ENCODE data around the gene GSG1L. TPM values are rescaled to one million over a fixed set of nuclear protein-coding genes. Genes with fewer than 3 reads are reported as not detected.
A peak's percentile ranks its signal among the peaks of the same experiment; 100 is the strongest.

The GSG1L gene
- total and polyA plus RNA-seq, 9 donors: 1.5 to 4.3 (median 2.9) TPM

DNA sequence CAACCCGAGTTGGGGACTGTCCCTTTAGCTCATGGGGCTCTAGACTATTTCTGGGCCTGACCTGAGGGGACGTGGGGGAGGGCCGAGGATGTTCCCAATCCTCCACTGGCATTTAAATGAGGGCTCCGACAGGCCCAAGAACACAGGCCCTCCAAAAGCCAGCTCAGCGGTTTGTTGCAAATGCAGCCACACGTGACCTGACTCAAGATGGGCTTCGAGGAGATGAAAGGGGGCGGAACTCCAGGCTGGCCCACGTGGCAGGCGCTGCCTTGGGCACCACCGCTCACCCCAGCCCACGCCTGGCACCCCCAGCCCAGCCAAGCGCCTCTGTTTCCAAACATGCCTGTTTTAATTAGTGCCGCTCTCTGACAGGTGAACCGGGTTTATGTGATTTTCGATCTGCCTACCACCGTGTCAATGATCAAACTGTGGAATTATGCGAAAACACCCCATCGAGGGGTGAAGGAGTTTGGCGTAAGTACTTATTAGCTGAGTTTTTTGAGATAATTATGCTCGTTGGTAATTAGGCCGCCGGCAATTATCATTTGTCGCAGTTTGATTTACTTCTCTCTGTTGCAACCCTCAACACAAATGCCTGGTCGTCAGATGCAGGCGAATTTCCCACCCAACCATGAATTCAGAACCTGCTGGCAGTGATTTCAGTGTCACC is 286.8 kb downstream of the GSG1L start:
- Histone ChIP-seq H3K27me3 (ENCODE audit: control insufficient read depth, insufficient read depth, low read length) (no peaks in the 10 kb centered on the region), H3K9me3 (replicated peaks; ENCODE audit: control insufficient read depth, low read depth, low read length) (no peaks in the 10 kb centered on the region), H3K4me3 (ENCODE audit: low read length) (no peak overlapping the region), H3K4me1 (ENCODE audit: control insufficient read depth, insufficient read depth, low read length) (no peaks in the 10 kb centered on the region), H3K36me3 (ENCODE audit: control insufficient read depth, insufficient read depth, low read length) (peaks cover 21% of the 10 kb centered on the region), H3K27ac (ENCODE audit: low read length) (no peak overlapping the region)
- WGBS (ENCODE audit: insufficient coverage): 81% methylated on average over 18 of the region's 26 CpGs
- DNase-seq: no peak

DNA sequence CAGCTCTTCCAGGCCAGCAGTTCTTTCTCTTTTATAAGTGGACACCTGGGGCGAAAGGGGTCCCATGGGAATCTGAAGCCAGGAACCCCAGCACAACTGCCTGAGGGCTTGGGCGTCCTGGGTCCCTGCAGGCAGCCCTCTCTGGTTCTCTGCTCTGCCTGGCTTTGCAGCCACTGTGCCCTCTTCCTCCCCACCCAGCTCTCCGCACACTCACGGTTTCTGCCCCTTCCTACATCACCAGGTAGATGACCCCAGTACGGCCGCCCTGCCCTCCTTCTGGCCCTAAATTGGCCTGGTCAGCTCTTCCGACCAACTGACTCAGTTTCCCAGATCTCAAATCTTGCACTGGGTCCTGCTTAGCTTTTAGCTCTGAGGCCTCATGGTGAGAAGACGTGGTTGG is 288.3 kb downstream of the GSG1L start:
- WGBS (ENCODE audit: insufficient coverage): 96% methylated on average over 8 of the region's 8 CpGs
- peaks cover 5% of the 10 kb centered on the region for H3K4me1 ChIP-seq (ENCODE audit: control insufficient read depth, insufficient read depth, low read length)
- H3K36me3 ChIP-seq (ENCODE audit: control insufficient read depth, insufficient read depth, low read length): peaks cover 31% of the 10 kb centered on the region
- no peaks in the 10 kb centered on the region for H3K27me3 ChIP-seq (ENCODE audit: control insufficient read depth, insufficient read depth, low read length)
- DNase-seq: no peak
- H3K27ac ChIP-seq (ENCODE audit: low read length): no peak overlapping the region
- H3K9me3 ChIP-seq (replicated peaks; ENCODE audit: control insufficient read depth, low read depth, low read length): no peaks in the 10 kb centered on the region
- no peak overlapping the region for H3K4me3 ChIP-seq (ENCODE audit: low read length)

DNA sequence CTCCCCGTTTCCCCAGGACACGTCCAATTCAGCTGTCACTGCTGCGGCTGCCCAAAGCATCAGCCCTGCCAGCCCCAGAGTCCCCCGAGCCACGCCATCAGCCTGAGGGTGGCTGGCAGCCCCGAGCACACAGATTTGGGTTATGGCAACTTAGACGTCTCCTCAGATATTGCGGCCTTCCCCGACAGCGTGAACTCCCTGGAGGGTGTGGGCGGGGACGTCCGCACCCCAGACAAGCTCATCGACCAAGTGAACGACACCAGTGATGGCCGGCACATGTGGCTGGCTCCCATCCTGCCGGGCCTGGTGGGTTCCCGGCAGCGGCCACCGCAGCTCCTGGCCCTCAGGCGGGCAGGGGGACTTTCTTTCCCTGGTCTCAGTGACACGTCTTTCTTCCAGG is 288.7 kb downstream of the GSG1L start:
- Histone ChIP-seq H3K4me1 (ENCODE audit: control insufficient read depth, insufficient read depth, low read length) (peaks cover 9% of the 10 kb centered on the region), H3K4me3 (ENCODE audit: low read length) (no peak overlapping the region), H3K36me3 (ENCODE audit: control insufficient read depth, insufficient read depth, low read length) (peaks cover 31% of the 10 kb centered on the region), H3K27ac (ENCODE audit: low read length) (no peak overlapping the region), H3K27me3 (ENCODE audit: control insufficient read depth, insufficient read depth, low read length) (no peaks in the 10 kb centered on the region), H3K9me3 (replicated peaks; ENCODE audit: control insufficient read depth, low read depth, low read length) (no peaks in the 10 kb centered on the region)
- DNase-seq: peak; percentile 36
- WGBS (ENCODE audit: insufficient coverage): 78% methylated on average over 21 of the region's 22 CpGs

DNA sequence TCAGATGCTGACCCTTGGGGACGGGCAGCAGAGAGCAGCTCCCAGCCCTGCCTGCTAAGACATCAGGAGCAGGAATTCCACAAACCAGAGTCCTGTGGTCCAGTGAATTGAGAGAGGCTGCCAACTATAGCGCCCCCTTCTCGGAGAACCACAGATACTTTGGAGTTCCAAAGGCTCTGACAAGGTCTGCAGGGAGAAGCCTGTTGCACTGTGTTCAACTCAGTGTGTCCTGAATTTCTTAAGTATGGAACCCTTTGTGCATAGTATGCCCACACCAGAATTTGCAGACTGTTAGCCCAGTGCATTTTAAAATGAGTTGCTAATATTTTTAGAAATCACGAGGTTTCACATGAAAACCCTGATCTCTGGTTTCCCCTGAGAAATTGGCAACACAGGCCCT is 290.2 kb downstream of the GSG1L start:
- WGBS (ENCODE audit: insufficient coverage): 97% methylated on average over 4 of the region's 4 CpGs
- Histone ChIP-seq H3K27ac (ENCODE audit: low read length) (no peak overlapping the region), H3K4me1 (ENCODE audit: control insufficient read depth, insufficient read depth, low read length) (peaks cover 13% of the 10 kb centered on the region), H3K36me3 (ENCODE audit: control insufficient read depth, insufficient read depth, low read length) (peaks cover 31% of the 10 kb centered on the region), H3K4me3 (ENCODE audit: low read length) (no peak overlapping the region), H3K9me3 (replicated peaks; ENCODE audit: control insufficient read depth, low read depth, low read length) (no peaks in the 10 kb centered on the region), H3K27me3 (ENCODE audit: control insufficient read depth, insufficient read depth, low read length) (no peaks in the 10 kb centered on the region)
- no peak for DNase-seq

DNA sequence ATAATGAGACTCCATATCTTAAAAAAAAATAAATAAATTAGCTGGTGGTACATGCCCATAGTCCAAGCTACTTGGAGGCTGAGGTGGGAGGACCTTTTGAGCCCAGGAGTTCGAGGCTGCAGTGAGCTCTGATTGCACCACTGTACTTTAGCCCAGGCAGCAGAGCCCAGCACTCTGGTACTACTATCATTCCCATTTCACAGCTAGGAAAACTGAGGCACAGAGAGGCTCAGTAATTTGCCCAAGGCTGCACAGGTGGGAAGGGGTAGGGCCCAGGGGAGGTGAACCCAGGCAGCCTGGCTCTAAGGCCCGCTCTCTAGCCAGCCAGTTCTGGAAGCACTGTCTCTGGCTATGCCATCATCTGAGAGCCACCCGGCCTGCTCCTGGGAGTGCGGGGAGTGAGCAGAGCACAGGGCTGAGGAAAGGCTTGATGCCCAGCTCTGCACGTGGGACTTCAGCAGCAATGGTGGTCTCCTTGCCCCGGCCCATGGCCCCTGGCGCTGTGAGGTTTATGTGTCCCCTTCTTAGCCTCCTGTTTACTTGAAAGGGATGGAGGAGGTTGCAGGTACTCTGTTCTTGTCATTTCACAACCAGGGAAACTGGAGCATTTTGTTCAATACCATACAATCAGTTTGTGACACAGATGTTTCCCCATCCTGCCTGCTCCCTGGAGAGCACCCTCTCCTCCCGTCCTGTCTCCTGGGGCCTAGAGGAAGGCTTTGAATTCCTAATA is 291.3 kb downstream of the GSG1L start:
- peaks cover 13% of the 10 kb centered on the region for H3K4me1 ChIP-seq (ENCODE audit: control insufficient read depth, insufficient read depth, low read length)
- no peak overlapping the region for H3K27ac ChIP-seq (ENCODE audit: low read length)
- H3K27me3 ChIP-seq (ENCODE audit: control insufficient read depth, insufficient read depth, low read length): no peaks in the 10 kb centered on the region
- H3K36me3 ChIP-seq (ENCODE audit: control insufficient read depth, insufficient read depth, low read length): peaks cover 30% of the 10 kb centered on the region
- DNase-seq: no peak
- whole genome bisulfite sequencing (ENCODE audit: insufficient coverage): 80% methylated on average over 5 of the region's 8 CpGs
- H3K4me3 ChIP-seq (ENCODE audit: low read length): no peak overlapping the region
- no peaks in the 10 kb centered on the region for H3K9me3 ChIP-seq (replicated peaks; ENCODE audit: control insufficient read depth, low read depth, low read length)

DNA sequence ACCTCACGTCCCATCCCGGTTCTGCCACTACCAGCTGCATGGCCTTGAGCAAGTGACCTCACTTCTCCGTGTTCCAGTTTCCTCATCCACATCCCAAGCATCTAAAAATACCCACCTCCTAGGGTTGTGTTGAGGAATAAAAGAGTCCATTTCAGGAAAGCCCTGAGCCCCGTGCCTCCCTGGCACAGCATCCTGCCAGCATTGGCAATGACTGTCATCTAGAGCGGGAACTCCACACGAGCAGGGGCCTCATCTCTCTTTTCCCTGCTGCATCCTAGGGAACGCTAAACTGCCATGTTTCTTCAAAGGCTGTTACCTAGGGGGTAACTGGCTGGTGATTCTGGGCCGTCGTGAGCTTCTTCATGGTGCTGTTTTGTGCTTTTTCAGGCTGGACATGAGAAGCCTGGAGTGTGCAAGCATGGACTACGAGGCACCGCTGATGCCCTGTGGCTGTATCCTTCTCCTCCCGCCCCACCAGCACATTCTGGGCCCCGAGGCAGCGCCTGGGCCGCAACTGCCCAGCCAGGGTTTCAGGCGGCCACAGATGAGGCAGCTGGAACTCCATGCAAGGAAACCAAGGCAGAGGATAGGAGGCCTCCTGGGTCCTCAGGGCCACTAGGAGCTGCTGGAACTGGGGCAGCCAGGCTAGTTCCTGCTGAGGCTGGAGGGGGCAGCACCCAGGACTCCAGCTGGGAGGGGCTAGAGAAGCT is 292.2 kb downstream of the GSG1L start:
- 91% methylated on average over 12 of the region's 16 CpGs for WGBS (ENCODE audit: insufficient coverage)
- no peaks in the 10 kb centered on the region for H3K9me3 ChIP-seq (replicated peaks; ENCODE audit: control insufficient read depth, low read depth, low read length)
- H3K36me3 ChIP-seq (ENCODE audit: control insufficient read depth, insufficient read depth, low read length): peaks cover 27% of the 10 kb centered on the region
- peaks cover 13% of the 10 kb centered on the region for H3K4me1 ChIP-seq (ENCODE audit: control insufficient read depth, insufficient read depth, low read length)
- H3K27ac ChIP-seq (ENCODE audit: low read length): no peak overlapping the region
- no peak for DNase-seq
- no peak overlapping the region for H3K4me3 ChIP-seq (ENCODE audit: low read length)
- H3K27me3 ChIP-seq (ENCODE audit: control insufficient read depth, insufficient read depth, low read length): no peaks in the 10 kb centered on the region

DNA sequence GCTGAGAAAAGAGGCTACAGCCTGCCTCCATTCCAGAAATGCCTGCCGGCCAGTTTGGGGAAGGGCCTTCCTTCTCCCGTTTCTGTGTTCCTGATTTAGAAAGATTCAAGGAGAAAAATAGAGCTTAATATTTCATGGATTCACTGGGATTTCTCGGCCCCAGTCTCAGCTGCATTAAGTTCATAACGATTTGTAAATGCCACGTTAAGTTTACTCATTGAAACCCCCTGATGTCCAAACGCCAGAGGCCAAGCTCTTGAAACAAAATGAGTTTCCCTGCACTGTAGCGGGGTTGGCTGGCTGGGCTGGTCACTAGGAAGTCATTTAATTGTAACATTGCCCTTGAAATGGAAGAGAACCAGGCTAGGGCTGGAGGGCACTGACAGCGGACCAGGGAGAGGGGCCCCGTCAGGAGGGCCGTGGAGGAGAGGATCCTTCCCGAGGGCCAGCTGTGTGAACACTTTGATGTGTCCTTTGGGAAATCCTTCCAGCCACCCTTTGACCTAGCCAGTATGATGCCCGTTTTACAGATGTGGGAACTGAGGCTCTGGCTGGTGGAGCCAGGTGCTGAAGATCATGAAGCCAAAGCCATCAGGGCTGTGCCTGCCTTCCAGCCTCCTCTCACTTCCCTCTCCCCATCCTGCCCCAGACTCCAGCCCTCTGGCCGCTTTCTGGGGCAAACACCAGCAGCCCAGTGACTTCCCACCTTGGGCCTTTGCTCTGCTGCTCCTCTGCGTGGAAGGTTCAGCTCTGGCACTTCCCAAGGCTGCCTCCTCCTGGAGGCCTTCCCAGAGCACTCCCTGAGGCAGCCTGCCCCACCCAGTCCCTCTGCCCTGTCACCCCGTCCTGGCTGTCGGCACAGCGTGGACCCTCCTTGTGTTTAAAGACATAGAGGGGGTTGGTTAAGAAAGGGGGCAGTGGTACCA is 293.0 kb downstream of the GSG1L start:
- Histone ChIP-seq H3K4me3 (ENCODE audit: low read length) (no peak overlapping the region), H3K27ac (ENCODE audit: low read length) (peak overlapping the region; percentile 29), H3K36me3 (ENCODE audit: control insufficient read depth, insufficient read depth, low read length) (peaks cover 31% of the 10 kb centered on the region), H3K4me1 (ENCODE audit: control insufficient read depth, insufficient read depth, low read length) (peaks cover 13% of the 10 kb centered on the region), H3K9me3 (replicated peaks; ENCODE audit: control insufficient read depth, low read depth, low read length) (no peaks in the 10 kb centered on the region), H3K27me3 (ENCODE audit: control insufficient read depth, insufficient read depth, low read length) (no peaks in the 10 kb centered on the region)
- DNase-seq: no peak
- WGBS (ENCODE audit: insufficient coverage): 53% methylated on average over 13 of the region's 17 CpGs

DNA sequence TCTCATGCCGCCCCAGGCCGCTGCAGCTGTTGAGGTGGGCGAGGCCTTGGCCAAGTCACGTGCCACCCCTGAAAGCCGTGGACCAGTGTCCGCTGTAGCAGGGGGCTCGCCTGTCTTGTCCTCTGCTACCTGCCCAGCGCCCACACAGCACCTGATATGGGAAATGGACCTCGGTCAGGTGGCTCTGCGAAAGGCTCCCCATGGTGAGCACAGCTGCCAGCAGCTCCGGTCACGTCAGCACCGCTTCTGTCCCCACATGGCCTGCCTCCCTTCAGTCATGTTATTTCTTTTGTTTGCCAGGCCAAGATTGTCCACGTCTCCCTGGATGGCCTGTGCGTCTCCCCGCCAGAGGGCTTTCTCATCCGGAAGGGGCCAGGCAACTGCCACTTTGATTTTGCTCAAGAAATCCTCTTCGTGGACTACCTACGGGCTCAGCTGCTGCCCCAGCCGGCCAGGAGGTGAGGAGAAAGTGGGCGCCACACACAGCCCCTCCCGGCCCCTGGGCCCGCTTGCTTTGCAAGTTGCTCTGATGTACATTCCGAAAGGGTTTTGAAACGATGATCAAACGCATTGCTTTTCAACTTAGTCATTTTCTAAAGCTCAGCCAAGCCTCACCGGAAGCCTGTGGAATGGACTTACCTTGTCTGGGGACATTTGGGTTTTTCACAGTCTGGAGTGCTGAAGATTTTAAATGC is 293.8 kb downstream of the GSG1L start:
- WGBS (ENCODE audit: insufficient coverage): 59% methylated on average over 26 of the region's 27 CpGs
- Histone ChIP-seq H3K4me3 (ENCODE audit: low read length) (no peak overlapping the region), H3K9me3 (replicated peaks; ENCODE audit: control insufficient read depth, low read depth, low read length) (peaks cover 2% of the 10 kb centered on the region), H3K36me3 (ENCODE audit: control insufficient read depth, insufficient read depth, low read length) (peaks cover 38% of the 10 kb centered on the region), H3K27me3 (ENCODE audit: control insufficient read depth, insufficient read depth, low read length) (no peaks in the 10 kb centered on the region), H3K27ac (ENCODE audit: low read length) (peak overlapping the region; percentile 29), H3K4me1 (ENCODE audit: control insufficient read depth, insufficient read depth, low read length) (peaks cover 13% of the 10 kb centered on the region)
- peak; percentile 68 for DNase-seq

DNA sequence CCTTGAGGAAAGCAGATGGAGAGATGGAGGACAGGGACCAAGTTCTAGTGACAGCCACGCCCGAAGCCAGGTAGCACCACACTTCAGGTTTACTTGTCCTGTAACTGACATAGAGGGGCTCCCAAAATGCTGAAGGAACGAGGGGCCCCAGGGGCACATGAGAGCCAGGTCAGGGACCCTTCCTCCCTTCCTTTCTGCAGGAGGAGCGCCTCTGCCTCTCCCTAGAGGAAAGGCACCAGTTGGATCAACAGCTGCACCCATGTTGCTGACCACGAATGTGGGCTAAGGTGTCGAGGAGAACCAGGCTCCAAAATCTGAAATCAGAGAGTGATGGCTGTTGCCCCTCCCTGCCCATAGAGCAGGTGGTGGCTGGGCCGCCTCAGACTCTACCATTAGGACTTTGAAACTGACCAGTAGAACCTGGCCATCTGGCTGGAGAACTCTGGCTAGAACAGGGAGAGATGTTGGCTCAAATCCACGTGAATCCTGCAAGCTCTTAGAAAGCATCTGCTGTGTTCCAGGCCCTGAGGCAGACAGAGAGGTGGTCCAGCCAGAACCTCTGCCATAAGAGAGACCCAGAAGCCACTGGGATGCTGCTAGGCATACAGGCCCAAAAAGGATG is 294.8 kb downstream of the GSG1L start:
- WGBS (ENCODE audit: insufficient coverage): 69% methylated on average over 5 of the region's 8 CpGs
- Histone ChIP-seq H3K4me1 (ENCODE audit: control insufficient read depth, insufficient read depth, low read length) (peaks cover 13% of the 10 kb centered on the region), H3K27ac (ENCODE audit: low read length) (no peak overlapping the region), H3K9me3 (replicated peaks; ENCODE audit: control insufficient read depth, low read depth, low read length) (peaks cover 10% of the 10 kb centered on the region), H3K4me3 (ENCODE audit: low read length) (no peak overlapping the region), H3K36me3 (ENCODE audit: control insufficient read depth, insufficient read depth, low read length) (peaks cover 40% of the 10 kb centered on the region), H3K27me3 (ENCODE audit: control insufficient read depth, insufficient read depth, low read length) (no peaks in the 10 kb centered on the region)
- peak; percentile 38 for DNase-seq

All from muscle of leg (tissue), 11 donors.